Measurements from ENCODE around the gene MIGA2. TPM values are rescaled to one million over a fixed set of nuclear protein-coding genes. Genes with fewer than 3 reads are reported as not detected.

The MIGA2 gene
- total and polyA plus RNA-seq, 8 donors: 7.5 to 30.9 (median 9.8) TPM

DNA sequence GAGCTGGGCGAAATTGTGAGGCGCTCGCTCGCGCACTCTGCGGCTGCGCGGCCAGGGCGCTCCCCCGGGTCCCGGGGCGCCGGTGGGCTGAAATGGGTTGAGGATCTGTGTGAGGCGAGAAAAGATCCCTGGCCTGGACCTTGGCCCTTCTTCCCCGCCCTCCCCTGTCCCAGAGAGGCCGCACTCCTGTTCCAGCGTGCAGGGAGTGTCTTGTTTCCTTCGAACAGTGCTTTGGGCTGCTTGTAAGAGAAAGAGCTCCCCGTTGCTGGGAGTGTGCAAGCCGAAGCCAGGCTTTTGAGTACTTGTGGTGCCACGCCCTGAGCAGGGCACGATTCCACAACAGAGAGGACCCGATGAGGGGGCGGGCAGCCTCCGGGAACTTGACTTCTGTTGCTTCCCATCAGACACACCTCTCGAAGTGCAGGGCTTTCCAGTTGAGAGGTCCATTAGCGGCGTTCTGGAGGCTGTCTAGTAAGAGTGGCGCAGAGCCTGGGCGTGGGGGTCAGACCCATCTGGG is 45.0 kb downstream of the MIGA2 start:
- H3K4me3 ChIP-seq: peak overlapping the region; percentile 61 to 93 (median 78)
- H3K27ac ChIP-seq: peak overlapping the region; percentile 30 to 69 (median 50)
- DNase-seq (no peak), FAIRE-seq (no peak), ATAC-seq (no peak)
- peaks cover 4 to 11% (median 6%) of the 10 kb centered on the region in 3 donors for H3K36me3 ChIP-seq
- no peaks in the 10 kb centered on the region for H3K9me3 ChIP-seq
- WGBS, 2 donors: 2% methylated on average over 29 to 30 of the region's 30 CpGs
- no peaks in the 10 kb centered on the region for H3K27me3 ChIP-seq
- peaks cover 0 to 18% (median 11%) of the 10 kb centered on the region in 3 donors for H3K4me1 ChIP-seq
- TF ChIP-seq, protein P1, sequence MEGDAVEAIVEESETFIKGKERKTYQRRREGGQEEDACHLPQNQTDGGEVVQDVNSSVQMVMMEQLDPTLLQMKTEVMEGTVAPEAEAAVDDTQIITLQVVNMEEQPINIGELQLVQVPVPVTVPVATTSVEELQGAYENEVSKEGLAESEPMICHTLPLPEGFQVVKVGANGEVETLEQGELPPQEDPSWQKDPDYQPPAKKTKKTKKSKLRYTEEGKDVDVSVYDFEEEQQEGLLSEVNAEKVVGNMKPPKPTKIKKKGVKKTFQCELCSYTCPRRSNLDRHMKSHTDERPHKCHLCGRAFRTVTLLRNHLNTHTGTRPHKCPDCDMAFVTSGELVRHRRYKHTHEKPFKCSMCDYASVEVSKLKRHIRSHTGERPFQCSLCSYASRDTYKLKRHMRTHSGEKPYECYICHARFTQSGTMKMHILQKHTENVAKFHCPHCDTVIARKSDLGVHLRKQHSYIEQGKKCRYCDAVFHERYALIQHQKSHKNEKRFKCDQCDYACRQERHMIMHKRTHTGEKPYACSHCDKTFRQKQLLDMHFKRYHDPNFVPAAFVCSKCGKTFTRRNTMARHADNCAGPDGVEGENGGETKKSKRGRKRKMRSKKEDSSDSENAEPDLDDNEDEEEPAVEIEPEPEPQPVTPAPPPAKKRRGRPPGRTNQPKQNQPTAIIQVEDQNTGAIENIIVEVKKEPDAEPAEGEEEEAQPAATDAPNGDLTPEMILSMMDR (IDR thresholded peaks at IDR 0.05): no peak
- intact Hi-C loops (cut with DNase I): no loop called here

DNA sequence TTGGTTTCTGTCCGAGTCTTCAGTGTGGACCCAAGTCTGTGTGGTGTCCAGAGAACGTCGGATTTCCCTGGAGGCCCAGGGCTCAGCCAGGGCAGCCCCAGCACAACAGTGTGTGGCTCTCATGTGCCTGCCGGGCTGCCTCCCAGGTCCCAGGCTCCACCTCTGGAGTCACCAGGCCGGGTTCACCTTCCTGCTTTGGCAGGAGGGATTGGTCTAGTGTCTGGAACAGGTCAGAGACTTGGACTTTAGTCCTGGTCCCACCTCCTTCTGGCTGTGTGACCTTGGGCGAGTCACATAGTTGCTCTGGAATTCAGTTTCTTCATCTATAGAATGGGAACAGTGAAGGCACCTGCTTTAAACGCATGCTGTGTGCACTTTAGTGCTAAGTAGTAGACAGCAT is 47.7 kb downstream of the MIGA2 start:
- TF ChIP-seq, protein P1 (IDR thresholded peaks at IDR 0.05): no peak
- no peaks in the 10 kb centered on the region for H3K9me3 ChIP-seq
- DNase-seq (peak in 4 of 6 donors; percentile 51 to 63 (median 62)), FAIRE-seq (no peak), ATAC-seq (peak in 1 of 4 donors; percentile 15)
- H3K36me3 ChIP-seq: peaks cover 4 to 17% (median 6%) of the 10 kb centered on the region in 3 donors
- peaks cover 0 to 18% (median 11%) of the 10 kb centered on the region in 3 donors for H3K4me1 ChIP-seq
- no peaks in the 10 kb centered on the region for H3K27me3 ChIP-seq
- H3K4me3 ChIP-seq: no peak overlapping the region
- 39 to 55% methylated on average over 7 of the region's 7 CpGs for WGBS, 2 donors
- intact Hi-C loops (cut with DNase I): no loop called here
- H3K27ac ChIP-seq: no peak overlapping the region

DNA sequence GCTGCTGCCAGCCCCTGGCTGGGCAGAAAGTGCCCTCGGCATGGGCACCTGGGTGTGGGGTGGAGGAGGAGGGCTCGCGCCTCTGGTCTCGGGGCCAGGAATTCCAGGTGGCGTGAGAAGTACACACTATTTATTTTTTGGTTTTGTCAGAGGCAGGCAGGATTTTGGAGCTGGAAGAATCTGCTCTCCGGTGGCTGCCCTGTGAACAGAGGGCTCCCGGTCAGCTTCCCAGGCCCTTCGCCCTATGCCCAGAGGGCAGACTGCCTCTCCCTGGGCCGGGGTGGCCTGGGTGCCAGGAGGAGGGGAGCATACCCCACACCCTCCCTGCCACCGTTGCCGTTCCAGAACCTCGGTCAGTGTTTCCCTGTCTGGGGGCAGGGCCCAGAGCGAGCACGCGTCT is 52.8 kb downstream of the MIGA2 start:
- no peak for ATAC-seq
- TF ChIP-seq, protein P1 (IDR thresholded peaks at IDR 0.05): no peak
- peak in 1 of 6 donors; percentile 28 for DNase-seq

DNA sequence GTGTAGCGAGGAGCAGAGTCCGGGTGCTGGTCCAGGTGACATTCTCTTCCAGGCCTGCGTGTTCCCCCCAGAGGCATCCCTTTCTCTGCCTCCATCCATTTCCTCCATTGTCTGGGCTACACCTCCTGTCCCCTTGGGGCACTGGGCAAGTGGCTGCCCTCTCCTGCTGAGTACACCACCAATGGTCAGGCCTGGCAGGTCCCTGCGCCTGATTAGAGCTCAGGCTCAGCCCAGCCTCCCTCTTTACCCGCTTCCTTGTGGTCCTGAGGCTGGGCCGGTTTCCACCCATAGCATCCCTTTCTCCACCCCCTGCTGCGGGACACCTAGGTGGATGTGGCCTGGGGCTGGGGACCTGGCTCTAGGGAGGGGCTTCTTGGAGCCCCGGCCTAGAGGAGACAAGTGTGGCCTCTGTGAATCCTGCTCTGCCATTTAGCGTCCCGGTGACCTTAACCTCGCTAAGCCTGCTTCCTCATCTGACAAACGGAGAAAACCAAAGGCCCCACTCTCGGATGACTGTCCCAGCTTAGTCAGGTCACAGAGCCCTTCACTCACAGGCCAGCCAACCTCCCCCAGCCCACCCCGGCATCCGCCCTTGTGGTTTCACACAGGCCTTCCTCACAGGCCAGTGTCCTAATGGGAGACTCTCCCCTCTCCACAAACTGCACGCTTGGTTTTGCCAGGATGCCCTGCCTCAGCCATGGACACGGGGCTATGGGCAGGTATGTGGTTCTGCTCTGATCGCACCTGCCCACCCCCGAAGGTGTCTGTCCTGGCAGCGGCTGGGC is 57.4 kb downstream of the MIGA2 start:
- intact Hi-C loops (cut with DNase I): no loop called here

More for the DNA sequence above, 52.8 kb downstream of the MIGA2 start:
- peaks cover 4 to 17% (median 6%) of the 10 kb centered on the region in 3 donors for H3K36me3 ChIP-seq
- peaks cover 2 to 6% (median 3%) of the 10 kb centered on the region in 3 donors for H3K4me1 ChIP-seq
- FAIRE-seq: no peak
- H3K27ac ChIP-seq: no peak overlapping the region
- intact Hi-C loops (cut with DNase I): no loop called here
- H3K4me3 ChIP-seq: no peak overlapping the region
- H3K9me3 ChIP-seq: no peaks in the 10 kb centered on the region
- H3K27me3 ChIP-seq: no peaks in the 10 kb centered on the region
- WGBS, 2 donors: 85 to 87% methylated on average over 14 to 15 of the region's 15 CpGs

More for the DNA sequence above, 57.4 kb downstream of the MIGA2 start:
- TF ChIP-seq, protein P1 (IDR thresholded peaks at IDR 0.05): no peak
- Histone ChIP-seq H3K27ac (peak overlapping the region; percentile 55 to 67 (median 62)), H3K9me3 (no peaks in the 10 kb centered on the region), H3K27me3 (no peaks in the 10 kb centered on the region), H3K4me3 (no peak overlapping the region), H3K36me3 (peaks cover 0 to 30% (median 3%) of the 10 kb centered on the region in 3 donors), H3K4me1 (peaks cover 16 to 21% (median 21%) of the 10 kb centered on the region in 3 donors)
- ATAC-seq (peak in 1 of 4 donors; percentile 8), FAIRE-seq (no peak), DNase-seq (peak in 1 of 6 donors; percentile 29)
- WGBS, 2 donors: 73 to 79% methylated on average over 20 of the region's 20 CpGs

All from pancreas (tissue), 10 donors.